GM12864 (cell line): Measurements from ENCODE around the gene CXCL8.

Experiments
- DNase-seq: peaks from one replicate; pipeline ENCODE4 v3.0.0-alpha.2; 2011; ENCODE audit warnings: low read depth
- H3K4me3 ChIP-seq: 2 replicates; pipeline ENCODE4 v1.5.1; 2011; ENCODE audit warnings: mild to moderate bottlenecking, low read depth, low read length, control low read depth
- TF ChIP-seq, protein P1 (sequence below): IDR thresholded peaks from 2 replicates; pipeline ENCODE4 v1.5.1; 2011; ENCODE audit warnings: low read depth, mild to moderate bottlenecking, moderate library complexity, low read length, control low read depth, inconsistent platforms; ENCODE audit errors: missing control alignments

Gene CXCL8

DNA sequence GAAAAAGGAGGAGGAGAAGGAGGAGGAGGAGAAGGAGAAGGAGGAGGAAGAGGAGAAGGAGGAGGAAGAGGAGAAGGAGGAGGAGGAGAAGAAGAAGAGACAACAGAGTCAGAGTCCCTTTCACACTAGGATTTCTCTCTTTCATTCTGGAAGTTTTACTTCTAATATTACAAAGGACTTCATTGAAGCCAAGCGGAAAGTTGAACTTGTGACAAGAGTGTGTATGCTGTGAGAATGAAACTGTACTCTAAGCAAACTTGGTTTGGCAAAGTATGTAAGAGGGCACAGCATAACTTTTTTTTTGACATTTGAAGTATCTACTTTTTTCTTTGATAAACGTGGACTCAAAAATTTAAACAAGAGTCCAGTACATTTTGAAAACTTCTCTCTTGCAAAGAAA is 48.0 kb downstream of the CXCL8 start:
- H3K4me3 ChIP-seq = no peak overlapping the region
- TF ChIP-seq, protein P1, sequence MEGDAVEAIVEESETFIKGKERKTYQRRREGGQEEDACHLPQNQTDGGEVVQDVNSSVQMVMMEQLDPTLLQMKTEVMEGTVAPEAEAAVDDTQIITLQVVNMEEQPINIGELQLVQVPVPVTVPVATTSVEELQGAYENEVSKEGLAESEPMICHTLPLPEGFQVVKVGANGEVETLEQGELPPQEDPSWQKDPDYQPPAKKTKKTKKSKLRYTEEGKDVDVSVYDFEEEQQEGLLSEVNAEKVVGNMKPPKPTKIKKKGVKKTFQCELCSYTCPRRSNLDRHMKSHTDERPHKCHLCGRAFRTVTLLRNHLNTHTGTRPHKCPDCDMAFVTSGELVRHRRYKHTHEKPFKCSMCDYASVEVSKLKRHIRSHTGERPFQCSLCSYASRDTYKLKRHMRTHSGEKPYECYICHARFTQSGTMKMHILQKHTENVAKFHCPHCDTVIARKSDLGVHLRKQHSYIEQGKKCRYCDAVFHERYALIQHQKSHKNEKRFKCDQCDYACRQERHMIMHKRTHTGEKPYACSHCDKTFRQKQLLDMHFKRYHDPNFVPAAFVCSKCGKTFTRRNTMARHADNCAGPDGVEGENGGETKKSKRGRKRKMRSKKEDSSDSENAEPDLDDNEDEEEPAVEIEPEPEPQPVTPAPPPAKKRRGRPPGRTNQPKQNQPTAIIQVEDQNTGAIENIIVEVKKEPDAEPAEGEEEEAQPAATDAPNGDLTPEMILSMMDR = no peak
- DNase-seq = no peak
